BJ (cell line): ENCODE data around the gene MLLT6. TPM values are rescaled to one million over a fixed set of nuclear protein-coding genes. Genes with fewer than 3 reads are reported as not detected.
A peak's percentile ranks its signal among the peaks of the same experiment; 100 is the strongest.

Experiments used
- CTCF ChIA-PET: fragments of 350-600 bp; formaldehyde crosslinking; extraction: SDS; loops from one replicate; lab custom pipeline; 2021; ENCODE audit warnings: antibody characterized with exemption, inconsistent platforms; lab: Yijun Ruan, JAX
- POLR2A ChIA-PET: fragments of 300-600 bp; sonication (Branson Sonifier 250); formaldehyde crosslinking; extraction: SDS; loops from one replicate; lab custom pipeline; 2021; ENCODE audit warnings: antibody characterized with exemption; lab: Charles Lee
- DNase-seq: peaks from one replicate; pipeline ENCODE4 v3.0.0-alpha.2; 2011; ENCODE audit warnings: low read depth
- H3K27me3 ChIP-seq: 2 replicates; pipeline ENCODE4 v1.6.0; 2011; ENCODE audit warnings: low read length; ENCODE audit not compliant: control insufficient read depth, insufficient read depth
- H3K36me3 ChIP-seq: 2 replicates; pipeline ENCODE4 v1.5.1; 2011; ENCODE audit warnings: low read length; ENCODE audit not compliant: control insufficient read depth, insufficient read depth
- H3K4me3 ChIP-seq: 2 replicates; pipeline ENCODE4 v1.5.1; 2011; ENCODE audit warnings: low read depth, mild to moderate bottlenecking, control low read depth, low read length
- CTCF ChIP-seq: IDR thresholded peaks from 2 replicates; pipeline ENCODE4 v1.5.1; 2011; ENCODE audit warnings: low read depth, mild to moderate bottlenecking, control low read depth, inconsistent platforms, low read length, moderate library complexity; ENCODE audit not compliant: insufficient read depth
- polyA plus RNA-seq: library from polyadenylated mRNA; depleted of rRNA; stranded (reverse); fragments of >200 nt; gene quantifications from 2 replicates; pipeline ENCODE4 v1.2.3, GENCODE V29; 2011

Gene MLLT6
- polyA plus RNA-seq, 1 experiment, result 32.1 TPM

- ChIA-PET POLR2A (interaction anchor here (0.7 kb wide), 1 partner anchor 141 kb away, joined by 4 read pairs; no protein-coding TSS in a partner anchor), CTCF (interaction anchor here (1.4 to 1.7 kb wide), 3 partner anchors 10 to 35 kb away, joined by 3 to 4 read pairs (median 4); no protein-coding TSS in a partner anchor)
- Histone ChIP-seq H3K36me3 (peaks cover 26% of the 10 kb centered on the region), H3K4me3 (no peak overlapping the region), H3K27me3 (no peaks in the 10 kb centered on the region)
- TF ChIP-seq CTCF, result peak; percentile 42; the same call in 1 of the 2 replicates
- no peak for DNase-seq
Observed at GRCh38 chr17:38761612-38762011, 56.5 kb downstream of the MLLT6 start.

GRCh38 chr17:38762231-38762630, 57.2 kb downstream of the MLLT6 start:
- Histone ChIP-seq H3K4me3 (no peak overlapping the region), H3K36me3 (peaks cover 26% of the 10 kb centered on the region), H3K27me3 (no peaks in the 10 kb centered on the region)
- DNase-seq, result no peak
- no peak for TF ChIP-seq CTCF
- POLR2A ChIA-PET, result interaction anchor here (0.7 kb wide), 1 partner anchor 141 kb away, joined by 4 read pairs; no protein-coding TSS in a partner anchor
- CTCF ChIA-PET, result interaction anchor here (1.4 kb wide), 1 partner anchor 10 kb away, joined by 4 read pairs; no protein-coding TSS in a partner anchor

GRCh38 chr17:38766341-38766740, 61.3 kb downstream of the MLLT6 start:
- DNase-seq, result no peak
- CTCF ChIA-PET, result no interaction called here
- POLR2A ChIA-PET, result no interaction called here
- Histone ChIP-seq H3K36me3 (peaks cover 29% of the 10 kb centered on the region), H3K27me3 (no peaks in the 10 kb centered on the region), H3K4me3 (no peak overlapping the region)
- TF ChIP-seq CTCF, result no peak

GRCh38 chr17:38768417-38768816, 63.3 kb downstream of the MLLT6 start:
- H3K4me3 ChIP-seq, result no peak overlapping the region
- DNase-seq, result no peak
- ChIA-PET CTCF (interaction anchor here (1.6 kb wide), 1 partner anchor 20 kb away, joined by 4 read pairs; no protein-coding TSS in a partner anchor), POLR2A (interaction anchor here (0.6 kb wide), 1 partner anchor 388 kb away, joined by 3 read pairs; no protein-coding TSS in a partner anchor)
- no peaks in the 10 kb centered on the region for H3K27me3 ChIP-seq
- TF ChIP-seq CTCF, result no peak
- H3K36me3 ChIP-seq, result peaks cover 26% of the 10 kb centered on the region

- H3K4me3 ChIP-seq, result no peak overlapping the region
- DNase-seq, result no peak
- ChIA-PET POLR2A (no interaction called here), CTCF (no interaction called here)
- H3K36me3 ChIP-seq, result peaks cover 38% of the 10 kb centered on the region
- TF ChIP-seq CTCF, result no peak
- H3K27me3 ChIP-seq, result no peaks in the 10 kb centered on the region
Observed at GRCh38 chr17:38773258-38773657, 68.2 kb downstream of the MLLT6 start.
